T47D (cell line): ENCODE results near the gene COL23A1.
A peak's percentile ranks its signal among the peaks of the same experiment; 100 is the strongest.

ENCODE experiments used
- DNase-seq, 2 experiments: peaks; one replicate each; pipeline versions ENCODE4 v3.0.0 to v3.0.0-alpha.2; 2011 to 2012; ENCODE audit warnings: low read depth in 1 of 2, low spot score in 1 of 2
- JUND ChIP-seq: IDR thresholded peaks from 2 replicates; pipeline ENCODE4 v1.6.1; 2012; ENCODE audit warnings: low read depth
- in situ Hi-C: cut with HindIII; loops from 2 replicates; pipeline ENCODE4 v1.10.0; 2016; ENCODE audit warnings: low sequenced_read_pairs, low pct_unique_long_range_greater_than_20kb

The COL23A1 gene

GRCh38 chr5:178590141-178590923, at the start of gene COL23A1:
Gene COL23A1, minus strand, starts transcription at chr5:178590393.
- in situ Hi-C loops, result no loop called here
- peak; percentile 50 to 52 for DNase-seq
- TF ChIP-seq JUND, result no peak

- in situ Hi-C loops, result no loop called here
Observed at GRCh38 chr5:178637356-178638074, 47.3 kb upstream of the COL23A1 start.

GRCh38 chr5:178632285-178632684, 42.1 kb upstream of the COL23A1 start:
- no peak for TF ChIP-seq JUND
- in situ Hi-C loops, result no loop called here
- no peak for DNase-seq

More at GRCh38 chr5:178637356-178638074, 47.3 kb upstream of the COL23A1 start:
- no peak for TF ChIP-seq JUND
- DNase-seq, result no peak

- no peak for TF ChIP-seq JUND
- in situ Hi-C loops, result no loop called here
- no peak for DNase-seq
Observed at GRCh38 chr5:178630951-178631350, 40.8 kb upstream of the COL23A1 start.

GRCh38 chr5:178630475-178630930, 40.3 kb upstream of the COL23A1 start:
- no peak for TF ChIP-seq JUND
- peak in 1 of 2 experiments; percentile 25 for DNase-seq
- in situ Hi-C loops, result no loop called here

- TF ChIP-seq JUND, result no peak
- no peak for DNase-seq
- in situ Hi-C loops, result no loop called here
Observed at GRCh38 chr5:178627259-178627598, 37.0 kb upstream of the COL23A1 start.

DNA sequence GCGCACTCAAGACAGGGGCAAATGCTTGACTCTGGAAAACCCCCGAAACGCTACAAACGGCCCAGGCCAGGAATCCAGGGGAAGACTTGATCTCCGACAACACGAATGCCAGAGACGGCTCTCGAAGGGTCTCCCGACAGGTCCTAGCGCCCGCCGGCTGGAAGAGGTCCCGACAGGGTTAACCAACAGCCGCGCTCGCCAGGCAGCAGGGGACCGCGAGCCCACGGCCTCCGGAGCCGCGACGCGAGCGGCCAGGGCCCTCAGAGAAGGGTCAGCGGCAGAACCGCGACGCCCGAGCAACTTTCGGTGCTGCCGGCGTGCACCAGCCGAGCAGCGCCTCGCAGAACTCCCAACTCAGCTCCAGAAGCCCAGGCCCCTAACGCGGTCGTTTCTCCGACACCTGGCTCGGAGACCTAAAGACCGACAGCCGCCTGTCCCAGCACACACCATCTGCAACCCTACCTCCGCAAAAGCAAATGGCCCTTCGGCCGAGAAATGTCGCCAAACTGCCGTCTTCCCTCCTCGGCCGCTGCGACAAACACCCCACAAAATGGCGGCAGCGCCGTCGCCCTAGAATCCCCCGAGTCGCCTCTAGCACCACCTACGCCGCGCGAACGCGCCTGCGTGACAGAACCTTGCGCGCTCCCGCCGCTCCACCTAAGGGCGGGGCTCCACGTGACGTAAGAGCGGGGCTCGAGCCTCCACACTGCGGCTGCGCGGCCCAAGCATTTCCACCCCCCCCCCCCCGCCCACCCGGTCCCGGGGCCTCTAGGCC, 36.5 kb upstream of the COL23A1 start, which contains the start of gene CLK4:
CLK4 (minus strand) TSS at position 567 of the 775 bp plus-strand sequence. CDS start 3,634 bp downstream, outside the sequence.
- in situ Hi-C loops, result no loop called here
- no peak for TF ChIP-seq JUND
- DNase-seq, result peak; percentile 91 to 96

- DNase-seq, result peak in 1 of 2 experiments; percentile 33
- TF ChIP-seq JUND, result no peak
- in situ Hi-C loops, result no loop called here
Observed at GRCh38 chr5:178625679-178626483, 35.7 kb upstream of the COL23A1 start.

- no peak for DNase-seq
- in situ Hi-C loops, result no loop called here
Observed at GRCh38 chr5:178624631-178625546, 34.7 kb upstream of the COL23A1 start.

DNA sequence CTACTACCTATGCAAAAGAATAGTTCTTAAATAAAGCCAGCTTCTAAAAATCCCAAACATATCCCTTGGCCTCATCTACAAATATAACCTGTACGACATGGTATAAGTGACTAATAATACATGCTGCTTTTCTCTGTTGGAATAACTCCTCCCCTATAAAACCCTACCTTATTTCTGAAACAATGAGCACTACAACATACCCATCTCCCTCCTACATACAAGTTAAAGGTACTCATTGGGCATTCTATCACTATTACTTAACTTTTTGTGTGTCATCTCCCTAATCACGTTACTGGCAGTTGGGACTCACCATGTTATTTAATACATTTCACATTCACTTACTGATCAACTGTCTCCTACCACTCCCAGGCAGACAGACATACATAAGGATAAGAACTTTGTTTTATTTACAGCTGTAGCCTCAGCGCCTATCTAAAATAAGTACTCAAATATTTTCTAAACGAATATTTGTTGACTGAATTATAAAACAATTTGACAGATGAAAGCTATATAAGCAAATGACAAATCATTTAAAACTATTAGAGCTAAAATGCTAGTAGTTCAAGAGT, 32.6 kb upstream of the COL23A1 start:
- in situ Hi-C loops, result no loop called here
- no peak for TF ChIP-seq JUND
- DNase-seq, result no peak

More at GRCh38 chr5:178624631-178625546, 34.7 kb upstream of the COL23A1 start:
- no peak for TF ChIP-seq JUND

DNA sequence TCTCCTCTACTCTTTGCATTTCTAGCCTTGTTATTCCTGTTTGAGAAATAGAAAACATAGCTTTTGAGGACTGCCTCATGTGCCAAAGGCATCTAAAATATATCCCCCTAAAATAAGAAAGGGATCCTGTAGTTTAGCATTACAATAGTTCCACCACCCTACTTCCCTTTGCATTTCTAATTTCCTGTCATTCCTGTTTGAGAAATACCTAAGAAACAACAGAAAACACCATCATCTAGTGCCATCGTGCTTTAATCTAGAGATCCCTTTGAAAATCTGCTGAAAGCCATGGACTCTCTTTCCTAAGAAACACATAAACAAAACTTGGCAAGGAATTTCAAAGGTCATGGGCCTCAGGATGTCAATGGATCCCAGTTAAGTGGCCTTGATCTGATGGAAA, 29.2 kb upstream of the COL23A1 start:
- no peak for DNase-seq
- no peak for TF ChIP-seq JUND
- in situ Hi-C loops, result no loop called here
